ENCODE measurements around the gene LRRFIP1. TPM values are rescaled to one million over a fixed set of nuclear protein-coding genes. Genes with fewer than 3 reads are reported as not detected.

Gene LRRFIP1
- total and polyA plus RNA-seq, 9 of the 15 experiments (the other 6 are each of a cell fraction or from before 2014, with no cell fraction given) = 13.1 to 45.2 (median 31.3) TPM

DNA sequence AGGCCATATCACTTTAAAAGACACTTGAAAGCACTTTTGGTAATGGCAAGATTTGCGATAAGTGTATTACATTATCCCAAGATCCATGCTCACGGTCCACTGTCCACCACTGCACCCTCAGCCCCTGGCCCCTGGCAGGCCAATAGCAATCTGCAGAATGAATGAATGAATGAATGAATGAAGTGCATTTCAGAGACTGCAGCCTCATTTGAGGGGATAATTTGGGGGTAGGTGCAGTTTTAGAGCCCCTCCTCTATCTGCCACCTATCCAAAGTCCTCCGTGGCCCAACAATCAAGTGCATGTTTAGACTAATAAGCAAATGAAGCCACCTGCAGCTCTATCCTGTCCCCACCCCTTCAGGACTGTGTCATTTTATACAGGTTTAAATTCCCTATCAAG is 169.9 kb downstream of the LRRFIP1 start:
- FAIRE-seq (no peak), DNase-seq (ENCODE audit: extremely low read depth in 1 of 4, low spot score in 3 of 4) (no peak), ATAC-seq (no peak)
- Histone ChIP-seq H3K9me1 (ENCODE audit: control insufficient read depth, insufficient read depth, low read length) (no peaks in the 10 kb centered on the region), H3K27me3 (ENCODE audit: control insufficient read depth in 2 of 2, insufficient read depth in 2 of 2, low read length in 2 of 2) (peaks cover 0 to 12% of the 10 kb centered on the region in 2 experiments; a peak in 2 of 5 replicates), H3K36me3 (ENCODE audit: control insufficient read depth, insufficient read depth, low read length) (no peaks in the 10 kb centered on the region), H3K4me3 (no peak overlapping the region), H3K4me2 (ENCODE audit: insufficient read depth, low read length) (no peak overlapping the region), H3K79me2 (ENCODE audit: control insufficient read depth, insufficient read depth, low read length) (no peaks in the 10 kb centered on the region), H4K20me1 (replicated peaks; ENCODE audit: control insufficient read depth, insufficient read depth, low read length) (no peaks in the 10 kb centered on the region), H3K4me1 (replicated peaks in 1 of 2; ENCODE audit: control insufficient read depth in 2 of 2, insufficient read depth in 2 of 2, low read length in 2 of 2) (no peaks in the 10 kb centered on the region; a peak in 1 of 5 replicates), H2AFZ (ENCODE audit: low read depth, low read length) (no peak overlapping the region), H3K27ac (ENCODE audit: extremely low read depth, low read depth, low read length) (no peak overlapping the region), H3K9ac (ENCODE audit: insufficient read depth in 1 of 2, low read depth in 2 of 2, low read length in 2 of 2) (no peak overlapping the region), H3K9me3 (replicated peaks; ENCODE audit: control insufficient read depth, insufficient read depth, low read depth, low read length) (no peaks in the 10 kb centered on the region)
- CTCF ChIA-PET (ENCODE audit: low intra/inter-chr PET ratio) = no interaction called here
- POLR2A ChIA-PET = no interaction called here
- in situ Hi-C loops (cut with MboI) (no loop called here), intact Hi-C loops (cut with micrococcal nuclease) (no loop called here)
- peak; percentile 55; the same call in 1 of the 2 replicates for TF ChIP-seq ZNF24 (IDR thresholded peaks at IDR 0.05)
- TF ChIP-seq EP400 (IDR thresholded peaks at IDR 0.05) = no peak
- no TSS peak for BruUV-seq (replicated peaks)
- WGBS (ENCODE audit: insufficient coverage, low coverage, missing lambda C conversion rate) = 0% methylated on average over 3 of the region's 3 CpGs

DNA sequence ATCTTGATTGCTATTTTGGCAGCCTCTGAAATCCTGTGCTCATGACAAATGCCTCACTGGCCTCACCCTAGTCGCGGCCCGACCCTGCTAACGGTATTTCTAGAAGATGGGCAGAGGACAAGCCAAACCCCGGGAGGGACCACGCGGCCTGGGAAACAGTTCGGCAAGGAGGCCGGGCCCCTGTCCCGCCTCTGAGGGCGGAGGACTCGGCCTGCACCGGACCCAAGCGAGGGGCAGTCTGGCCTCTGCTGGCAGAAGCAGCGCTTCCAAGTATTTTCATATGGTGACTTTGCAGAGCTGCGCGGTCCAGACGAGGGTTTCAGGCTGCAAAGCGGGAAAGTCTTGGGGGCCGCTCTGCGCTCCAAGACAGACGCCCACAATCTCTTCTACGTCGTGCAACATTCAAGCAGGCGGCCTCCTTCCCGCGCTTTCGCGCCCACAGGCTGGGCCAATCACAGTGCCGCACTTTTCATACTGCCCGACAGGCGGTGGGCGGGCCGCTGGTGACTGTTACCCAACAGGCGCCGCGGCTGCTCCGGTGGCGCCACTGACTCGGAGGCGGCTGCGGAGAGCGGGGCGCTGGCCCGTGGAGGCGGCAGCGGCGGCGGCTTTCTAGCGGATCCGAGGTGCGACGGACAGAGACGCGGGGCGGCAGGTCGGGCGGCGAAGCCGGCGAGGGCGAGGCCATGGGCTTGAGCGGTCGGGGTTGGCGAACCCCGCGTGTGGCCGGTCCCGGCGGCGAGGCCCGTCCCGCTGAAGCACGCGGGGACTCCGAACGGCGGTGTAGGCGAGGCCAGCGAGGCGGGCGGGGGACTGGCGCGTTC is 171.1 kb downstream of the LRRFIP1 start, which contains the start of gene RBM44:
Gene RBM44 (plus strand): TSS at position 544 of the 824 bp plus-strand sequence. CDS start 14,831 bp downstream, outside the sequence.
- DNase-seq (ENCODE audit: extremely low read depth in 1 of 4, low spot score in 3 of 4) (no peak), ATAC-seq (no peak), FAIRE-seq (no peak)
- in situ Hi-C loops (cut with MboI) = no loop called here
- Histone ChIP-seq H3K27me3 (ENCODE audit: control insufficient read depth in 2 of 2, insufficient read depth in 2 of 2, low read length in 2 of 2) (peaks cover 0 to 12% of the 10 kb centered on the region in 2 experiments; a peak in 2 of 5 replicates), H3K27ac (ENCODE audit: extremely low read depth, low read depth, low read length) (no peak within 1 kb of the TSS), H2AFZ (ENCODE audit: low read depth, low read length) (no peak within 1 kb of the TSS), H3K4me3 (no peak within 1 kb of the TSS), H3K4me1 (replicated peaks in 1 of 2; ENCODE audit: control insufficient read depth in 2 of 2, insufficient read depth in 2 of 2, low read length in 2 of 2) (no peaks in the 10 kb centered on the region; a peak in 1 of 5 replicates), H3K9me3 (replicated peaks; ENCODE audit: control insufficient read depth, insufficient read depth, low read depth, low read length) (no peaks in the 10 kb centered on the region), H3K9ac (ENCODE audit: insufficient read depth in 1 of 2, low read depth in 2 of 2, low read length in 2 of 2) (no peak within 1 kb of the TSS), H3K36me3 (ENCODE audit: control insufficient read depth, insufficient read depth, low read length) (no peaks in the 10 kb centered on the region), H4K20me1 (replicated peaks; ENCODE audit: control insufficient read depth, insufficient read depth, low read length) (no peaks in the 10 kb centered on the region), H3K4me2 (ENCODE audit: insufficient read depth, low read length) (no peak within 1 kb of the TSS), H3K79me2 (ENCODE audit: control insufficient read depth, insufficient read depth, low read length) (no peaks in the 10 kb centered on the region), H3K9me1 (ENCODE audit: control insufficient read depth, insufficient read depth, low read length) (no peaks in the 10 kb centered on the region)
- POLR2A ChIA-PET = interaction anchor here (0.7 kb wide), 1 partner anchor 457 kb away, joined by 4 read pairs; no protein-coding TSS in a partner anchor
- CTCF ChIA-PET (ENCODE audit: low intra/inter-chr PET ratio) = no interaction called here
- WGBS (ENCODE audit: insufficient coverage, low coverage, missing lambda C conversion rate) = 68% methylated on average over 20 of the region's 84 CpGs
- no TSS peak for BruUV-seq (replicated peaks)
- TF ChIP-seq, protein P1, sequence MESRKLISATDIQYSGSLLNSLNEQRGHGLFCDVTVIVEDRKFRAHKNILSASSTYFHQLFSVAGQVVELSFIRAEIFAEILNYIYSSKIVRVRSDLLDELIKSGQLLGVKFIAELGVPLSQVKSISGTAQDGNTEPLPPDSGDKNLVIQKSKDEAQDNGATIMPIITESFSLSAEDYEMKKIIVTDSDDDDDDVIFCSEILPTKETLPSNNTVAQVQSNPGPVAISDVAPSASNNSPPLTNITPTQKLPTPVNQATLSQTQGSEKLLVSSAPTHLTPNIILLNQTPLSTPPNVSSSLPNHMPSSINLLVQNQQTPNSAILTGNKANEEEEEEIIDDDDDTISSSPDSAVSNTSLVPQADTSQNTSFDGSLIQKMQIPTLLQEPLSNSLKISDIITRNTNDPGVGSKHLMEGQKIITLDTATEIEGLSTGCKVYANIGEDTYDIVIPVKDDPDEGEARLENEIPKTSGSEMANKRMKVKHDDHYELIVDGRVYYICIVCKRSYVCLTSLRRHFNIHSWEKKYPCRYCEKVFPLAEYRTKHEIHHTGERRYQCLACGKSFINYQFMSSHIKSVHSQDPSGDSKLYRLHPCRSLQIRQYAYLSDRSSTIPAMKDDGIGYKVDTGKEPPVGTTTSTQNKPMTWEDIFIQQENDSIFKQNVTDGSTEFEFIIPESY (CRISPR knock-in tag; IDR thresholded peaks at IDR 0.05) = peak; percentile 24; the same call in 1 of the 2 replicates
- no peak for TF ChIP-seq NEUROD1 (IDR thresholded peaks at IDR 0.05; ENCODE audit: borderline replicate concordance, low read depth, low read length, partially characterized antibody)
- intact Hi-C loops (cut with micrococcal nuclease) = no loop called here

All from K562 (cell line).